T-helper 17 cell (primary cell): ENCODE results near the gene RALGDS. TPM values are rescaled to one million over a fixed set of nuclear protein-coding genes. Genes with fewer than 3 reads are reported as not detected.

Experiments
- ATAC-seq: fragments of 150-1000 bp; cut with Tn5 transposase; 2 replicates; pipeline ENCODE4 v1.10.0; 2021; ENCODE audit warnings: mild to moderate bottlenecking, moderate library complexity
- DNase-seq, 3 donors: peaks; one replicate each; pipeline versions ENCODE4 v3.0.0 to v3.0.0-alpha.2; 2020 to 2021
- H3K9me3 ChIP-seq: one replicate; pipeline ENCODE4 v1.7.0; 2013; ENCODE audit warnings: low read length, mild to moderate bottlenecking; ENCODE audit not compliant: control insufficient read depth, poor library complexity, severe bottlenecking
- H3K27ac Mint-ChIP-seq: one replicate; pipeline ENCODE4 v1.8.0; 2022; ENCODE audit warnings: mild to moderate bottlenecking, moderate library complexity, mixed read lengths
- H3K27me3 Mint-ChIP-seq: one replicate; pipeline ENCODE4 v1.8.0; 2022; ENCODE audit warnings: mixed read lengths
- H3K36me3 Mint-ChIP-seq: one replicate; pipeline ENCODE4 v1.8.0; 2022; ENCODE audit warnings: low read depth, mixed read lengths
- H3K4me1 Mint-ChIP-seq: one replicate; pipeline ENCODE4 v1.8.0; 2022; ENCODE audit warnings: mild to moderate bottlenecking, mixed read lengths
- H3K4me3 Mint-ChIP-seq: one replicate; pipeline ENCODE4 v1.8.0; 2022; ENCODE audit warnings: mild to moderate bottlenecking, moderate library complexity, mixed read lengths
- total RNA-seq, 4 donors: library from RNA in 2 of 4; stranded (reverse) in 2 of 4; gene quantifications; one replicate each; pipeline ENCODE4 v1.2.3 and lab custom pipeline; 2022 to 2026

Gene RALGDS
- total RNA-seq, 2 donors from 2014 or later: 150 to 236 TPM

- peaks cover 2% of the 10 kb centered on the region for H3K36me3 Mint-ChIP-seq
- peak in 1 of 3 donors; percentile 68 for DNase-seq
- peak overlapping the region; percentile 91 for H3K4me3 Mint-ChIP-seq
- no peaks in the 10 kb centered on the region for H3K9me3 ChIP-seq
- H3K27ac Mint-ChIP-seq: peak overlapping the region; percentile 100
- H3K27me3 Mint-ChIP-seq: no peaks in the 10 kb centered on the region
- no peak for ATAC-seq
- peaks cover 62% of the 10 kb centered on the region for H3K4me1 Mint-ChIP-seq
Measured at GRCh38 chr9:133135146-133135745, 14.2 kb upstream of the RALGDS start.

GRCh38 chr9:133134388-133135145 is 13.5 kb upstream of the RALGDS start:
- no peak for ATAC-seq
- Mint-ChIP-seq H3K27me3 (no peaks in the 10 kb centered on the region), H3K4me3 (peak overlapping the region; percentile 91)

GRCh38 chr9:133133681-133134387 is 12.8 kb upstream of the RALGDS start:
- H3K9me3 ChIP-seq: no peaks in the 10 kb centered on the region
- DNase-seq: peak; percentile 73 to 84 (median 83)
- Mint-ChIP-seq H3K4me3 (peak overlapping the region; percentile 91), H3K4me1 (peaks cover 64% of the 10 kb centered on the region), H3K36me3 (peaks cover 2% of the 10 kb centered on the region), H3K27me3 (no peaks in the 10 kb centered on the region), H3K27ac (peak overlapping the region; percentile 100)
- ATAC-seq: peak; percentile 84

More at GRCh38 chr9:133134388-133135145, 13.5 kb upstream of the RALGDS start:
- no peak for DNase-seq
- H3K4me1 Mint-ChIP-seq: peaks cover 65% of the 10 kb centered on the region
- peaks cover 2% of the 10 kb centered on the region for H3K36me3 Mint-ChIP-seq
- H3K27ac Mint-ChIP-seq: peak overlapping the region; percentile 100
- no peaks in the 10 kb centered on the region for H3K9me3 ChIP-seq

- H3K27ac Mint-ChIP-seq: peak overlapping the region; percentile 100
- no peak for DNase-seq
- peak overlapping the region; percentile 92 for H3K4me3 Mint-ChIP-seq
- H3K4me1 Mint-ChIP-seq: peaks cover 69% of the 10 kb centered on the region
- peaks cover 6% of the 10 kb centered on the region for H3K36me3 Mint-ChIP-seq
- H3K9me3 ChIP-seq: no peaks in the 10 kb centered on the region
- no peak for ATAC-seq
- no peaks in the 10 kb centered on the region for H3K27me3 Mint-ChIP-seq
Measured at GRCh38 chr9:133132174-133132573, 11.1 kb upstream of the RALGDS start.

- no peak for ATAC-seq
- H3K27me3 Mint-ChIP-seq: no peaks in the 10 kb centered on the region
- peak overlapping the region; percentile 92 for H3K4me3 Mint-ChIP-seq
- peak overlapping the region; percentile 100 for H3K27ac Mint-ChIP-seq
- H3K36me3 Mint-ChIP-seq: peaks cover 6% of the 10 kb centered on the region
- no peak for DNase-seq
- peaks cover 73% of the 10 kb centered on the region for H3K4me1 Mint-ChIP-seq
- H3K9me3 ChIP-seq: no peaks in the 10 kb centered on the region
Measured at GRCh38 chr9:133131506-133131905, 10.5 kb upstream of the RALGDS start.

- peaks cover 6% of the 10 kb centered on the region for H3K36me3 Mint-ChIP-seq
- no peaks in the 10 kb centered on the region for H3K27me3 Mint-ChIP-seq
- peak overlapping the region; percentile 92 for H3K4me3 Mint-ChIP-seq
- no peaks in the 10 kb centered on the region for H3K9me3 ChIP-seq
- H3K4me1 Mint-ChIP-seq: peaks cover 74% of the 10 kb centered on the region
- ATAC-seq (peak; percentile 46), DNase-seq (peak; percentile 55 to 60 (median 59))
- H3K27ac Mint-ChIP-seq: peak overlapping the region; percentile 100
Measured at GRCh38 chr9:133130685-133131244, 9.7 kb upstream of the RALGDS start.

- H3K4me1 Mint-ChIP-seq: peaks cover 72% of the 10 kb centered on the region
- no peak for DNase-seq
- peak overlapping the region; percentile 92 for H3K4me3 Mint-ChIP-seq
- H3K9me3 ChIP-seq: no peaks in the 10 kb centered on the region
- H3K36me3 Mint-ChIP-seq: peaks cover 7% of the 10 kb centered on the region
- peak overlapping the region; percentile 100 for H3K27ac Mint-ChIP-seq
- H3K27me3 Mint-ChIP-seq: no peaks in the 10 kb centered on the region
- ATAC-seq: no peak
Measured at GRCh38 chr9:133129001-133129795, 8.2 kb upstream of the RALGDS start.

GRCh38 chr9:133128152-133128551 is 7.1 kb upstream of the RALGDS start:
- H3K4me1 Mint-ChIP-seq: peaks cover 71% of the 10 kb centered on the region

GRCh38 chr9:133127340-133127981 is 6.4 kb upstream of the RALGDS start:
- Mint-ChIP-seq H3K4me3 (peak overlapping the region; percentile 92), H3K27ac (peak overlapping the region; percentile 100), H3K4me1 (peaks cover 66% of the 10 kb centered on the region), H3K27me3 (no peaks in the 10 kb centered on the region), H3K36me3 (peaks cover 10% of the 10 kb centered on the region)
- no peaks in the 10 kb centered on the region for H3K9me3 ChIP-seq
- peak; percentile 72 for ATAC-seq
- DNase-seq: peak; percentile 52 to 58 (median 57)

More at GRCh38 chr9:133128152-133128551, 7.1 kb upstream of the RALGDS start:
- H3K9me3 ChIP-seq: no peaks in the 10 kb centered on the region
- Mint-ChIP-seq H3K27me3 (no peaks in the 10 kb centered on the region), H3K27ac (peak overlapping the region; percentile 100), H3K4me3 (peak overlapping the region; percentile 92), H3K36me3 (peaks cover 10% of the 10 kb centered on the region)
- DNase-seq (no peak), ATAC-seq (no peak)

GRCh38 chr9:133126697-133127339 is 5.8 kb upstream of the RALGDS start:
- ATAC-seq: no peak
- H3K4me1 Mint-ChIP-seq: peaks cover 64% of the 10 kb centered on the region
- peak overlapping the region; percentile 100 for H3K27ac Mint-ChIP-seq
- H3K36me3 Mint-ChIP-seq: peaks cover 10% of the 10 kb centered on the region
- no peaks in the 10 kb centered on the region for H3K27me3 Mint-ChIP-seq
- H3K9me3 ChIP-seq: no peaks in the 10 kb centered on the region
- H3K4me3 Mint-ChIP-seq: peak overlapping the region; percentile 92
- no peak for DNase-seq

GRCh38 chr9:133125941-133126696 is 5.1 kb upstream of the RALGDS start:
- ATAC-seq (no peak), DNase-seq (no peak)
- Mint-ChIP-seq H3K4me3 (peak overlapping the region; percentile 92), H3K4me1 (peaks cover 63% of the 10 kb centered on the region), H3K27ac (peak overlapping the region; percentile 100), H3K36me3 (peaks cover 10% of the 10 kb centered on the region), H3K27me3 (no peaks in the 10 kb centered on the region)
- no peaks in the 10 kb centered on the region for H3K9me3 ChIP-seq
